NCI-H748 treated with DMSO at 0.1 percent for 48 hours (cell line): ENCODE measurements around the gene ABR.
"Not testable (repeated sequence)": the region's sequence is repeated elsewhere in the genome, so short reads cannot be mapped to it uniquely, and the experiment has no call there.

Experiments used
- DNase-seq: peaks from one replicate; lab custom pipeline; 2025; lab: John Stamatoyannopoulos, UW

The ABR gene

DNA sequence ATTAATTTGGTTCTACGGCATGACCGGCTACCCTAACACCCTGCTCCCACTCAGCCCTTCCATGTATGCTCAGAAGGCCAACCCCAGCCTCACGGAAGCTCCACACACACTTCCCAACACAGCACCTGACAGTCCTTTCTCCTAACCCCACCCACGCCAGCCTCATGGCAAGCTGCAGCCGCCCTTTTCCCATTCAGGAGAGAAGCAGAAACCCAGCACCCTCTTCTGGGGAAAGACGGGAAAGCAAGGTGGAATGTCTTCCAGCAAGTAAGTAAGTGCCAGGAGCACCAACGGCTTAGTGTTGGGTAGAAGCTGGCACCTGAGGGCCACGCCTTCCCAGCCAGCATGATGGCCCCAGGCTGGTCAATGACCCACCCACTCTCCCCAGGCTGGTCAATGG lies 32.1 kb downstream of the ABR start:
- peak; percentile 50 for DNase-seq

DNA sequence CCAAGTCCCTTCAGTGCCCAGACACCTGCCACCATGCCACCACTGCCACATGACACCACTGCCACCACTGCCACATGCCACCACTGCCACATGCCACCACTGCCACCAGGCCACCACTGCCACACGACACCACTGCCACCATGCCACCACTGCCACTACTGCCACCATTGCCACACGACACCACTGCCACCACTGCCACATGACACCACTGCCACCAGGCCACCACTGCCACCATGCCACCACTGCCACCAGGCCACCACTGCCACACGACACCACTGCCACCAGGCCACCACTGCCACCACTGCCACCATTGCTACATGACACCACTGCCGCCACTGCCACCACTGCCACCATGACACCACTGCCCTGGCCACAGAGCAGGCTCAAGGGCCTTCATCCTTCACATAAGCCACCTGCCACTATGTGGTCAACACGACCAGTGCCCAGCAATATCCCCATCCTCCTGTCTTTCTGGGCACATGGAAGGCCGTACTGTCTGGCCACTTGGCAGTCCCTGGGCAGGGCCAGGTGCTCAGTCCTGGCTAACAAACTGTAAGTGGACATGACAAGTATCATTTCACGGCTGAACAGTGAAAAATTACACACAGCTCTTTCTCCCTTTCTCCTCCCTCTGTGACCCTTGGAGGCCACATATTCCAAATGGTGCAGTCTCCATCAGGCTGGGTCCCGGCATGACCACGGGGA lies 33.1 kb downstream of the ABR start:
- no peak for DNase-seq

DNA sequence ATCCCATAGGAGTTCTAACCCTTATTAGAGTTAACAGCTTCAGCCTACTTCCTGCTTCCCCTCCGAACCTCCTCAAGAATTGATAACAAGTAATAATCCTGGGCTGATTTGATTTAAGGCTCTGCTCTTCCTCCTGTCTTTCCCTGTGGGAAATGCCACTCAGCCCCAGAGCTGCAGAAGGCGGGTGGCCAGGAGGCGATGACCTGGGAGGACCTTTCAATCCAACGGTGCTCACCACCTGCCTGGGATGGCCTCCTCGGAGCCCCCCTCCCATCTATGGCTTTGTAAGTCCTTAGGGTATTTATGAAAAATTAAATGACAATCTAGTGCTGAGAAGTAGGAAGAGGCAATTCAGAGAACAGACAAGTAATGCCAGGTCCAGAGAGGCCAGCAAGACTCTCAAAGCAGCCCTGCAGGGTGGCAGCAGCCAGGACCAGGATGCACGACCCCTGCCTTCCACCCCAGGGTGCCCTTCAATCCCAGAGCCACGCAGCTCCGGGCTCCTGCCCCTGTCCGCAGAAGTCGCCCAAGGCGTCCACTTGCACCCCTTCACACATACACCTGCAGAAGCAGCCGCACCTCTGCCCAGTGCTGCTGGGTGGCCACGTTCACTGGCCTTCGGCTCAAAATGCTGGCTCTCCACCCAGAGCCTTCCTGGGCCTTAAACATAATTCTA lies 34.3 kb downstream of the ABR start:
- DNase-seq, result no peak

DNA sequence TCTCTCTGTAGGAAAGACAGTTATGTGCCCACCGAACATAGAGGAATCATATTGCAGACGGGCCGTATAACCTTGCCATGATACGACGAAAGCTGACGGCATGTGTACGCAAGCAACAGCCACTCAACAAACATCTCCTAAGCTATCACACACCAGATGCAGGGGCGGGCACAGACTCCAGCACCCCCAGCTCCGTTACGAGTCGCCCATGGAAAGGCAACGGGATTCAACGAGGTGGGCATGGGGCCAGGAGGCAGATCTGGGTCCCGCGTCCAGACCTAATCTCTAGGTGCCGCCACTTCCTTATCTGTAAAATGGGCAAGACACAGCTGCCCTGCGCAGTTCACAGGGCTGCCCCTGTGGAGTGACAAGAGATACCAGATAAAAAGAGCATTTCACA lies 35.6 kb downstream of the ABR start:
- no peak for DNase-seq

DNA sequence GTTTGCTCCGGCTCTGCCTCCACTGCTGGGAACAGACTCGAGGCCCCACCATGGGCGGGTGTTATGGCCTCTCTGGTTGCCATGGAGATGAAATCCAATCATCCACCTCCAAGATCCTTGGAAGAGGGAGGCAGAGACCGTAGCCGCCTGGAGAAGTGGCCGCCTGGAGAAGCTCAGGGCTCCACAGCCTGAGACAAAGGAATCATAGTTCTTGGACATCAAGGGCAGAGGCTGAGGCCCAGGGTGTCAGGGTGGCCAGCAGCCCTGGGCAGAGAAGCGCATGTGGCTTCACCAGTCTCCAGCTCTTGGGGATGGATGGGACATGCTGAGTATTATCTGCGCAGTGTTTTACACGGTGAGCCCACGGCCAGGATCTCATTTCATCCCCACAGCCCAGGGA lies 36.2 kb downstream of the ABR start:
- no peak for DNase-seq

DNA sequence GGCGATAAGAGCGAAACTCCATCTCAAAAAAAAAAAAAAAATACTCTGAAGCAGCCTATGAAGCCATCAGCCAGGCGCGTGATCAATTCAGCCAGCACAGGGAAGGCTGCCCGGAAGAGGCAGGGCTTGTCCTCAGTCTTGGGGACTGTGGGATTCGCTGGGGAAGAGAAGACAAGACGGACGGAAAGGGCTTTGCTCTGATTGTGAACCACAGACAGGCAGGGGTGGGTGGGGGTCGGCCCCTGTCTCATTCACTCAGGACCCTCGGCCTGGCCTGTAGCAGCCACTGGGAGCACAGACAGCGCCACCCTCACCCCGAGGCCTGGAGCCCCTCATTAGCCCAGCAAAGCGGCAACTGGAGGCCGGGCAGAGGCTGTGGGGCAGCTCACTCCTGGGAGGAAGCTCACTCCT lies 37.2 kb downstream of the ABR start:
- no peak for DNase-seq

DNA sequence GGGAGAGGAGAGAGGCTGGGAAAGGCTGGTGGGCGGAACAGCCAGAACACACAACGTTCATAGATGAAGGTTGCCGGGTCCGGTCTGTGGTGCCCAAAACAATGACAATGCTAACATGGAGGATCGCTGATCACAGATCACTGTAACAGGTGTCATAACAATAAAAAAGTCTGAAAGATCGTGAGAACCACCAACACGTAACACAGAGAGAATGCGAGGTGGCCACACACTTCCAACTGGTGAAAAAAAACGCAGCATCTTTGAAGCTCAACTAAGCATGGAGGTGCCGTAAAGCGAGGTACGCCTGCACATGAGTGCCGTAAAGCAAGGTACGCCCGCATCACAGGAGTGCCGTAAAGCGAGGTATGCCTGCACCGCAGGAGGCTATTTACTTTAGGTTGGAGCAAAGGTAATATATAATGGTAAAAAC lies 42.3 kb downstream of the ABR start:
- peak; percentile 77 for DNase-seq

DNA sequence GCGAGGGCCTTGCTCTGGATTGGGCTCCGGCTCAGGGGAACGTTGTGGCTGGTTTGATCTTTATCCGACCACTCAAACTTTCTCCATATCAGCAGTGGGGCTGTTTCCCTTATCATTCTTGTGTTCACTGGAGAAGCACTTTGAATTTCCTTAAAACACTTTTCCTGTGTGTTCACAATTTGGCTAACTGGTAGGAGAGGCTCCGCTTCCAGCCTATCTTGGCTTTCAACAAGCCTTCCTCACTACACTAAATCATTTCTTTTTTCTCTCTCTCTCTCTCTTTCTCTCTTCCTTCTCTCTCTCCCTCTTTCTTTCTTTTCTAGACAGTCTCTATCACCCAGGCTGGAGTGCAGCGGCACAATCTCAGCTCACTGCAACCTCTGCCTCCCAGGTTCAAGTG lies 43.0 kb downstream of the ABR start:
- no peak for DNase-seq

DNA sequence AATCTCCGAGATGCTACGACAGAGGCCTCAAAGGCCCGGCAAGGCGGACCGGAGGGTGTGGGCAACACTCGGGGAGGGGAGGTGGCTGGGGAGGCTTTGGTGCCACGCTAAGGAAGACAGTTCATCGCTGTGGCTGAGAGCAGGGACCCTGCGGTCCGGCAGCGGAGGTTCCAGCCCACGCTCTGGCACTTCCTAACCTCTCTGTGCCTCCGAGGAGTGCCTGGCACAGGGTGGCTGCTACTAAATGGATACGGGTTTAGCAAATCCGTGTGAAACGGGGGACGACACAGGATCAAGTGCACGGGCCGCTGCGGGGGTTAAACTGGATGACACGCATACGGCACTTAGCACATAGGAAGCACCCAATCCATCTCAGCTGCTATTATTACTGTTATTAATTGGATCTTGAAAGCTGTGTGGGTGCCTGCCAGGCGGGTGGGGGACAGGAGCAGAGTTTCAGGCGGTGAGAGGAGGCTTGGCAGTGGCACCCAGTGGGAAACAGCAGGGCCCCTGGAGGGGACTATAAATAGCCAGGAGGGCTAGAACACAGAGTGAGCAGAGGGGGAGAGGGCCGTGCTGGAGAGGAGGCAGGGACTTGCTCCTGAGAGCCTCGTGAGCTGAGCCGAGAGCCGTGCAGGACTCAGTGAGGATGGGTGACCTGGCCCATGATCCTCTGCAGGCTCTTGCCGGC lies 45.0 kb downstream of the ABR start:
- DNase-seq, result no peak

DNA sequence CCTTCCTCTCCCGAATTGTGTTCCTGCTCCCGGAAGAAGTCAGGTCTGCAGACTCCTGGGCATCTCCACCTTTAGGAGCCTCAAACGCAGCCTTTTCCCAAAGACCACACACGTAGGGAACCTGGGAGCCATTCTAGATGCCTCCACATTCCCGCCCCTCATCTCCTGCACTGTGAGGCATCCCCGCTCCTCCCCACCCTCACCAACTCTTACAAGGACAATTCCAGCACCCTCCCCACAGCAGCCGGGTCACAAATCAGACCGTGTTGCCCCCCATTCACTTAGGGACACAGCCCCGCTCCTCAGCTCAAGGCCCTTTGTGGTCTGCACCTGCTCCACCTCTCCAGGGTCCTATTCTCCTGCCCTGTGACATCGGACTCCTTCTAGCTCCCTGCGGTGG lies 49.6 kb downstream of the ABR start:
- DNase-seq, result no peak

DNA sequence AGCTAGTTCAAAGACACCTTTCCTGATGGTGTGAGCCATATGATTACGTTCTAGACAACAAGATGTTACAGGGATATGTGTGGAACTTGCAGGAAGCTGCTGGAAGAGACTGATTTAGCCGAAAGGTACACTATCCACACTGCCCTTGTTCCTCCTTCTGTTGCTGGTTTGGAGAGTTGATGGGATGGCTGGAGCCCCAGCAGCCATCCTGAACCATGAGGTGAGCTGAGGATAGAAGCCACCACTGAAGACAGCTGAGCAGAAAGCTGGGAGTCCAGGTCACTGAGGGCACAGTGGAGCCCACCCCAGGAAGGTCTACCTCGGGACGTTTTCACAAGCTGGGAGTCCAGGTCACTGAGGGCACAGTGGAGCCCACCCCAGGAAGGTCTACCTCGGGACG lies 51.3 kb downstream of the ABR start:
- DNase-seq, result not testable (repeated sequence)

DNA sequence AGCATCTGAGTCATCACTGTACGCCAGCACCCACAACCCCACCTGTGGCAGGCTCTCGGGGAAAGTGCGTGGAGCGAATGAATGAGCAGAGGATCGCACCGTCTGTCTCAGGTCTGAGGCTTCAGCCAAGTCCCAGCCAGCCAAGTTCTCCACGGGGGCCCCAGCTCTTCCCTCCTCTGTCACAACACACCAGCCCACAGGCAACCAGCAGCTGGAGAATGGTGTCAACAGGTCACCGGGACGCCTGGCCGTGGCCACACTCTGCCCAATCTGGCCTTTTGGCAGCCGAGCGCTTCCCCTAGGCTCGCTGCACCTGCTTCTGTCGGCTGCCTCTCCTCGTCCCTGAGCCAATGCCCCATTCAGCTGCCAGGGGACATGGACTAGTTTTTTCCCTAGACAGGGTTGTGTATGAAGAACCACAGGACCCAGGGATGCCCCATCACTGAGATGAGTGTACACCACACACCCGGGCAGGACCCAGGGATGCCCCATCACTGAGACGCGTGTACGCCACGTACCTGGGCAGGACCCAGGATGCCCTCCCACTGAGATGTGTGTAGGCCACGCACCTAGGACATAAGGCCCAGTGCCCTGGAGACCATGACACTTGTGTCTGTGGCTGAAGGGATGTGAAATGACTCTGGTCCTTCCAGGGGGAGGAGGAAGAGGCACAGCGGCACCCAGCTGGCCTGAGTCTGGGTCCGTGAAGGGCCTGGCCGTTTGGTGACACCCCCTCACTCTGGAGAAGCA lies 52.8 kb downstream of the ABR start:
- DNase-seq, result no peak

DNA sequence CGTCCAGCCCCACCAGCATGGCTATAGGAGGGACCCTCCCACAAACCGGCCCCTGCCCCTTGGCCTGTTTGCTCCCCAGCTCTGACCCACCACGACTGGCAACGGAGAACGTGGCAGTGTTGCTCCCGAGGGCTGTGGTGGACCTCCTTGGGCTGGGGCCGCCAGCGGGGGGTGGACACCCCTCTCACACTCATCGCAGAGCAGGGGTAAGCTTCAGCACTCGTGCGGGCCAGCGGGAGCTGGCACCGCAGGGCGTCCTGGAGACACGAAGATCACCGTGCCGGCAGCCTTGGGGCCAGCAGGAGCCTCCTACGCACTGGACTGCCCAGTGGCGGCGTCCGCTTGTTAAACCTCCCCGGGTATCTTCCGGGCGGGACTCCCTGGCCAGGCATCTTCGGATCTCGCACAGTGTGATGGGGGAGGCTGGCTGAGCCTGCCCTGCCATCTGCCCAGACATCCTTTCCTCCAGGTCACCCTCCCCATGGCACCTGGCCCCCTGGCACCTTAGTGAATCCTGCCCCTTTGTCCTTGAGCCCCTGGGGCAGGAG lies 53.5 kb downstream of the ABR start:
- DNase-seq, result no peak

DNA sequence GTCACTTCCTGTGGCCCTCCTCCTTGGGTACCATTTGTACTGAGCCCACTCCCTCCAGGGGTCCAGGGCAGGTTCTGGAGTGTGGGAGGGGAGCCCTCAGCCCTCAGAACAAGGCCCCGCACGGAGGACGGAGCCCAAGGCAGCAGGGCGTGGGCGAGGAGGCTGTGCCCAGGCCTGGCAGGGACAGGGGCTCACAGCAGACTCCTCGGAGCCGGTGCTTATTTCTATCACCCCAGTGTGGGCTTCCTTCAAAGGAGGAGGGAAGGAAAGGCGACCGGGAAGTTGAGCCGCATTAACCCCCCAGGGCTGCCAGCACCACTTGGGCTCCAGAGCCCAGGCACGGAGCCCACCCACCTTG lies 54.0 kb downstream of the ABR start:
- DNase-seq, result no peak

DNA sequence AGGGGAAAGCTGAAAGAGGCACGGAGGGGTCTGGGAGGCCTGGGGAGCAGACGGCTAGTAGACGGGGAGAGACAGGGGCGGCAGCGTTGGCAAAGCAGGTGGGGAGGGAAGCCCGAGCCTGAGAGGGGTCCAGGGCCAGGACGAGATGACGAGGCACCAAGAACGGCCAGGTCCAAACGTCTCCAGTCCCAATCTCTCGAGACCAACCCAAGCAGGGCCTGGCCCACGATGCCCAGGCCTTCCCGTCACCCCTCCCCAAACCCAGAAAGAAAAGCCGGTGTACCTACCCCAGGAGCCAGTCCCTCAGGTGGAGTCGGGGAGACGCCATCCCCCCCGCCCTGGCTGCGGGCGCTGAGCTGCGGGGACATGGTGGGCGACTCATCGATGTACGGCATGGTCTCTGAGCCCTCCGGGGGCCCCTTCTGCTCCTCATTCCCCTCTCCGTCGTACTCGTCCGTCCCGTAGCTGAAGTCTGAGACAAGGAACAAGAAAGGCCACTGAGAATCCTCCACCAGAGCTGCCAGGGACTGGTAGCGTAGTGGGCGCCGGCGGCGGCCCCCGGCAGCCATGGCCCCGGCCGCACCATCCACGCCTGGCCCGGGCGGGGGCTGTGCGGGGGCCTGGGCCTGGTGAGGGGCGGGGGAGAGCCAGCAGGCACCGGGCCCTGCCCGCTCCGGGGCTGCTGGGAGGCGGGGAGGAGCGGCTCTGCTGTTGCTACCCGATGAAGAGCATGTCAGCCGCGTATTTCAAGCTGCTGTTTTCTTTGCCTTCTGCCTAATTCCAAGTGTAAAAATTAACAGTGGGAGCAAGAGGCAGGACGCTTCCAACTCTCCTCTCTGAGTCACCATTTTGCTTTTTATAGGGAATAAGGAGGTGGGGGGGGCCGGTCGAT lies 54.6 kb downstream of the ABR start:
- no peak for DNase-seq

DNA sequence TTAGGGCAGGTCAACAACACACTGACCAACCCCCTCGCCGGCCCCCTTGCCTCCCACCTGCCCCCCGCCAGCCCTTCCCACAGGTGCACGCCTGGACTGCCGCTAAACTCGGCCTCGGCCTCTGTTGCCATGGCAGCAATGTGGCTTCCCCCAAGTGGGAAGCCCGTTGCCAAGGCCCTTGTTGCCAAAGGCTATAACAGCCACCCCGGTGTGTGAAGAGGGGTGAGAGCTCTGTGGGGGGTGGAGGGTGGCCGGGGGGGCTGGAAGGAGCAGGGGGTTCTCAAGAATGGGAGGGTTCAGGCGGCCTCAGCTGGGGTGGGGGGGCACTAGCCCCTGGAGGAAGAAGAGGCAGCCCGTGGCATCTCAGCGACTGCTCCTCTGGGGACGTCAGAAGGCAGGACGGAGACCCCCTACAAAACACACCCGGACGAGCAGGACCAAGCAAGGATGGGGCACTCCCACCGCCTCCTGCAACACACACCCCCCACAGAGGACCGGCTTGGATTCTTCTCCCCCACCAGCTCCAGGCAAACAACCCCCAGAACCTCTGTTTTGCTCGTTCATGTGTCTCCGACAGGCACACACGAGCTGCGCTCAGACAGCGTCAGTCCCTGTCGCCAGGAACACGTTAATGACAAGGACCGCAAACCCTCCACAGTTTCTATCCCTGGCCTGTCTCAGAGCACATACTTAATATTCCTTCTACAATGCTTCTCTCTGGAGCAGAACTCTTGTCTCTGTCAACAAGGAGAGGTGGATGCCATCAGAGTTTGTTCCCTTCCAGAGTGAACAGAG lies 55.7 kb downstream of the ABR start:
- peak; percentile 67 for DNase-seq

DNA sequence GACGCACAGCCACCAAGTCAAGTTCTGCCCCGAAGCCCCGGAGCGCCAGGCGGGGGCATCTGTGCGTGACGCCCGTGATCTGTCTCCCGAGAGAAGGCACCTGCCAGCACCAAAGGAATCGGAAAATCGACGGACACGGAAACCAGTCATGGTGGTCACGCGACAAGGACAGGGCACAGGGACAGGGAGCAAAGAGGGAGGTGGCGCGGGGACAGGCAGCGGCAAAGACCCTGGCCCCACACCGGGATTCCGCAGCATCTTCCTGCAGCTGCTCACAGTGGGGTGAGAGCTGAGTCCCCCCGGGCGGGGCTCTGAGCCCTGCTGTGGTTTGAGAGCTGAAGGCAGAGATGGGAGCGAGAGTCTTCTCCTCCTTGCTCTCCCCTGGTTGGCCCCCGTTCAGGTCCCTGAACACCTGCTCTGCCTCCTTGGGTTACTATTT lies 56.4 kb downstream of the ABR start:
- DNase-seq, result no peak

DNA sequence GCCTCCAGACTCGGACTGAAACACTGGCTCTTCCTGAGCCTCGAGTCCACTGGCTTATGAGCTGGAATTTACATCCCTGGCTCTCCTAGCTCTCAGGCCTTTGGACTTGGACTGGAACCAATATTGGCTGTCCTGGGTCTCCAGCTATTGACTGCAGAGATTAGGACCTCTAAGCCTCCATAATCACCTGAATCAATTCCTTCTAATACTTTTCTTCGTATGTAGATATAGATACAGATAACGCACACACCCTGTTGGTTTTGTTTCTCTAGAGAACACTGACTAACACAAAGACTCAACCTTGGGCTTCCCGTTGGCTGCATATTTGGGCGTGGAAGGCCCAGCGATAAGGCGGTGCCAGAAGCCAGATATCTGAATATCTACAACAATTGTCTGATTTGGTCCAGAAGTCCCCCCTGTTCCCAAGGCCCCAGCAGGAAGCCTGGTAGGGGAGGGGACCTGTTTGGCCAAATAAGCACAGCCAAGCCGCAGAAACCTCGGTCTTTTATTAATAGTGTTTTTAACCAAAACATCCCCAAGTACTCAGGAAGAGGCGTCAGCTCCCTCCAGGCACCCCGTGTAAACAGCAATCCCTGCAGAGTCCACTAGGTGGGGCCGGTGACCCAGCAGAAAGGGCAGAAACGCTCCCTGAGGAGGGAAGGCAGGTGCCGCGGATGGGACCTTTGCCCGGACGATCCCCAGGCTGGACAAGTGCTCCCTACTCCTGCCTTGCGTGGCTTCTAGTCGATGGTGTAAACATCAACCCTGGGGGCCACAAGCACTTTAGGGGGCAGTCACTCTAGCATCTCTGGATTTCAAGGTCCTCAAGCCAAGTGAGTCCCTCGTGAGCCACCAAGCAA lies 57.0 kb downstream of the ABR start:
- peak; percentile 64 for DNase-seq

DNA sequence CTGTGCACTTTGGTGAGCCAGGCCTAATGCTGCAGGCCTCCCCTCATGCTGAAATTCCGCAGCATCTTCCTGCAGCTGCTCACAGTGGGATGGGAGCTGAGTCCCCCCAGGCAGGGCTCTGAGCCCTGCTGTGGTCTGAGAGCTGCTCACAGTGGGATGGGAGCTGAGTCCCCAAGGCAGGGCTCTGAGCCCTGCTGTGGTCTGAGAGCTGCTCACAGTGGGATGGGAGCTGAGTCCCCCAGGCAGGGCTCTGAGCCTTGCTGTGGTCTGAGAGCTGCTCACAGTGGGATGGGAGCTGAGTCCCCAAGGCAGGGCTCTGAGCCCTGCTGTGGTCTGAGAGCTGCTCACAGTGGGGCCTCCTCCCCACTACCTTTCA lies 58.4 kb downstream of the ABR start:
- DNase-seq, result not testable (repeated sequence)
